Mucosa of descending colon (tissue), 3 donors: ENCODE data around the gene HSD11B1L. TPM values are rescaled to one million over a fixed set of nuclear protein-coding genes. Genes with fewer than 3 reads are reported as not detected.

ENCODE experiments used
- ATAC-seq: fragments of 200-7000 bp; cut with Tn5 transposase; one replicate; pipeline ENCODE4 v1.9.1; 2020; ENCODE audit warnings: mild to moderate bottlenecking, moderate library complexity
- DNase-seq, 3 donors: peaks; one replicate each; pipeline ENCODE4 v3.0.0-alpha.2; 2020
- H3K36me3 ChIP-seq: fragments of 200-600 bp; one replicate; pipeline ENCODE4 v1.8.0; 2021; ENCODE audit warnings: low read depth, mild to moderate bottlenecking
- H3K4me1 ChIP-seq: fragments of 200-600 bp; one replicate; pipeline ENCODE4 v1.8.0; 2021; ENCODE audit warnings: low read depth, mild to moderate bottlenecking
- H3K4me3 ChIP-seq: fragments of 200-600 bp; one replicate; pipeline ENCODE4 v1.8.0; 2021; ENCODE audit warnings: mild to moderate bottlenecking
- H3K9me3 ChIP-seq: fragments of 200-600 bp; one replicate; pipeline ENCODE4 v1.8.0; 2021; ENCODE audit warnings: mild to moderate bottlenecking
- CTCF ChIP-seq: fragments of 200-600 bp; IDR thresholded peaks from one replicate; pipeline ENCODE4 v1.8.0; 2022; ENCODE audit warnings: antibody characterized with exemption, mild to moderate bottlenecking
- intact Hi-C, 2 donors: fragments of 100-400 bp; cut with DNase I in 1 of 2; cut with micrococcal nuclease in 1 of 2; formaldehyde crosslinking; loops; one replicate each; pipeline versions ENCODE4 v1.11.0 to v1.11.1; 2022; cut with DNase I, micrococcal nuclease
- total RNA-seq, 3 donors: library from RNA; stranded (reverse); fragmentation: NEBNext Ultra II Directional in 2 of 3; extraction: Animal tissue kit (Norgen Biotek cat#: 25700) in 2 of 3; gene quantifications; one replicate each; pipeline versions ENCODE4 v1.2.1 to v1.2.4, GENCODE V29; 2021 to 2023
- donor health status: DM: no; HTN: no; CAD: no; lungs with moderate emphysema.
- donor health status: DM: no; HTN: no; CAD: no.
- donor health status: DM: no; HTN: yes; CAD: no.

The HSD11B1L gene
- total RNA-seq, 3 donors from 2014 or later = 2.3 to 8.2 (median 3.3) TPM

- ATAC-seq (no peak), DNase-seq (peak in 1 of 3 donors; percentile 36)
- no peaks in the 10 kb centered on the region for H3K9me3 ChIP-seq
- no peak for TF ChIP-seq CTCF
- H3K4me1 ChIP-seq = peaks cover 13% of the 10 kb centered on the region
- no peak overlapping the region for H3K4me3 ChIP-seq
- no peaks in the 10 kb centered on the region for H3K36me3 ChIP-seq
- intact Hi-C loops = no loop called here
Observed at GRCh38 chr19:5678071-5678718, 2.6 kb upstream of the HSD11B1L start.

- peak; percentile 0 for ATAC-seq
- Histone ChIP-seq H3K9me3 (no peaks in the 10 kb centered on the region), H3K4me3 (peak overlapping the region; percentile 68), H3K4me1 (peaks cover 13% of the 10 kb centered on the region), H3K36me3 (no peaks in the 10 kb centered on the region)
- peak; percentile 42 to 75 (median 55) for DNase-seq
- intact Hi-C loops = no loop called here
- TF ChIP-seq CTCF = no peak
Observed at GRCh38 chr19:5679289-5680083, 1.3 kb upstream of the HSD11B1L start.

DNA sequence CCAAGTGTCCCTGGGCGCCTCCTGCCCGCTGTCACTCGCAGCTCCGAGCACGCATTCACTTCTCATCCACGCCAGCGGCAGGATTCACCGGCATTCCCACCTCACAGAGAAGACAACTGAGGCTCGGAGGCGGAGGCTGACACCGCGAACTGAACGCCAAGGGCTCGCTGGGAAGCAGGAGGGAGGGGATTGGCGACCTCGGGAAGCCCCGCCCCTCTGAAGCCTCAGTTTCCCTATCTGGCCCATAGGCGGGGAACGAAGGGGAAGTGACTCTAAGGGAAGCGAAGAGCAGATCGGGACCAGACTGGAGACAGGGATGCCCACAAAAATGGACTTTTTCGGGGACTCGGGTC is 767 bp upstream of the HSD11B1L start:
- intact Hi-C loops = no loop called here
- H3K36me3 ChIP-seq = no peaks in the 10 kb centered on the region
- no peak for TF ChIP-seq CTCF
- peaks cover 13% of the 10 kb centered on the region for H3K4me1 ChIP-seq
- DNase-seq (peak in 1 of 3 donors; percentile 84), ATAC-seq (peak; percentile 9)
- no peaks in the 10 kb centered on the region for H3K9me3 ChIP-seq
- H3K4me3 ChIP-seq = peak overlapping the region; percentile 68

- Histone ChIP-seq H3K4me3 (no peak overlapping the region), H3K36me3 (no peaks in the 10 kb centered on the region), H3K4me1 (peaks cover 19% of the 10 kb centered on the region), H3K9me3 (no peaks in the 10 kb centered on the region)
- no peak for TF ChIP-seq CTCF
- DNase-seq (no peak), ATAC-seq (no peak)
- intact Hi-C loops = no loop called here
Observed at GRCh38 chr19:5681391-5682106, 722 bp downstream of the HSD11B1L start.

DNA sequence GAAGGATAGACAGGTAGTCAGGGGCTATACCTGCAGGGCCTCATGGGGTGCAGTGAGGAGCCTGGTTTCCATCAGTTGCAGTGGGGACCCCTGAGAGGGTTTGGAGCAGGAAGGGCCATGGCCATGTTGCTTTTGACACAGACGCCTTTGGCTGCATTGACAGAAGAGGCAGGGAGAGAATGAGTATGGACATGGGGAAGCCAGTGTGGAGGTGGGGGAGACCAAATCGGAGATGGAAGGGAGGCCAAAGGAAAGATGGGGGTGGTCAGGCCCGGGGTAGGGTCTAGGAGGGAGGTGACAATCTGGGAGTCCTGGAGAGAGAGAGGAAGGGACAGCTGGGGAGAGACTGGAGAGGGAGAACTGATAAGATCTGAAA is 1.3 kb downstream of the HSD11B1L start:
- intact Hi-C loops = no loop called here
- DNase-seq = no peak
- no peak for ATAC-seq

More for the DNA sequence above, 1.3 kb downstream of the HSD11B1L start:
- no peak for TF ChIP-seq CTCF
- no peaks in the 10 kb centered on the region for H3K9me3 ChIP-seq
- no peaks in the 10 kb centered on the region for H3K36me3 ChIP-seq
- peaks cover 24% of the 10 kb centered on the region for H3K4me1 ChIP-seq
- no peak overlapping the region for H3K4me3 ChIP-seq
